HepG2 (cell line): Measurements from ENCODE around the gene GPR4. TPM values are rescaled to one million over a fixed set of nuclear protein-coding genes. Genes with fewer than 3 reads are reported as not detected.

Source experiments
- ATAC-seq: fragments of 200-7000 bp; cut with Tn5 transposase; 3 replicates; pipeline ENCODE4 v1.9.1; 2020; ENCODE audit warnings: mild to moderate bottlenecking, moderate library complexity
- BruUV-seq: library from RNA; stranded (reverse); fragments of 400-500 nt; replicated peaks from 2 replicates; lab custom pipeline; 2021; lab: Mats Ljungman, UMichigan
- CTCF ChIA-PET: fragments of 300-600 bp; formaldehyde crosslinking; extraction: SDS; loops from one replicate; lab custom pipeline; 2021; ENCODE audit warnings: low total read pairs, inconsistent platforms, low intra/inter-chr PET ratio; lab: Yijun Ruan, JAX
- POLR2A ChIA-PET: fragments of 350-600 bp; sonication (Branson Sonifier 250); formaldehyde crosslinking; loops from one replicate; lab custom pipeline; 2020; ENCODE audit warnings: antibody characterized with exemption, inconsistent platforms; lab: Yijun Ruan, JAX
- DNase-seq: peaks from one replicate; pipeline ENCODE4 v3.0.0-alpha.2; 2015; ENCODE audit warnings: low spot score
- FAIRE-seq: peaks from 3 replicates; lab custom pipeline; 2011; peaks lifted over from hg19 to GRCh38; lab: Jason Lieb, UNC
- H2AFZ ChIP-seq: one replicate; pipeline ENCODE4 v1.6.1; 2011; ENCODE audit warnings: low read length, inconsistent platforms
- H3K27ac ChIP-seq: fragments of 300-600 bp; 3 replicates; pipeline ENCODE4 v1.8.0; 2011; ENCODE audit warnings: mixed run types, mild to moderate bottlenecking, mixed read lengths, low read length, inconsistent platforms; ENCODE audit not compliant: insufficient read depth; ENCODE audit errors: extremely low read length
- H3K27me3 ChIP-seq, 2 experiments: fragments of 200-600 bp in 1 of 2; 2 replicates in 1 of 2; 3 replicates in 1 of 2; pipeline versions ENCODE4 v1.6.0 to v1.8.0; 2011; ENCODE audit warnings: low read length in 2 of 2, mild to moderate bottlenecking in 2 of 2, moderate library complexity in 2 of 2, inconsistent platforms in 1 of 2; ENCODE audit not compliant: insufficient read depth in 2 of 2, control insufficient read depth in 1 of 2
- H3K36me3 ChIP-seq, 2 experiments: fragments of 200-600 bp in 1 of 2; replicated peaks in 1 of 2; 2 replicates in 1 of 2; 3 replicates in 1 of 2; pipeline versions ENCODE4 v1.5.1 to v1.8.0; 2011; ENCODE audit warnings: low read length in 2 of 2, inconsistent platforms in 1 of 2; ENCODE audit not compliant: insufficient read depth in 2 of 2, control insufficient read depth in 1 of 2
- H3K4me1 ChIP-seq: 2 replicates; pipeline ENCODE4 v1.5.1; 2012; ENCODE audit warnings: low read length, inconsistent platforms; ENCODE audit not compliant: insufficient read depth
- H3K4me2 ChIP-seq: 2 replicates; pipeline ENCODE4 v1.6.0; 2011; ENCODE audit warnings: low read depth, low read length, inconsistent platforms
- H3K4me3 ChIP-seq, 3 experiments: fragments of 200-600 bp in 1 of 3; sonication (generic), shearing (Covaris generic) in 1 of 3; replicated peaks in 1 of 3; 2 replicates each; pipeline ENCODE4 v1.5.1; 2011 to 2016; ENCODE audit warnings: low read length in 3 of 3, inconsistent platforms in 2 of 3, low read depth in 2 of 3, mild to moderate bottlenecking in 2 of 3, control low read depth in 1 of 3, mixed read lengths in 1 of 3; ENCODE audit not compliant: insufficient read depth in 1 of 3
- H3K79me2 ChIP-seq: one replicate; pipeline ENCODE4 v1.6.1; 2011; ENCODE audit warnings: low read length, inconsistent platforms; ENCODE audit not compliant: insufficient read depth
- H3K9ac ChIP-seq: 2 replicates; pipeline ENCODE4 v1.6.0; 2011; ENCODE audit warnings: mild to moderate bottlenecking, low read depth, low read length, inconsistent platforms; ENCODE audit not compliant: insufficient read depth
- H3K9me3 ChIP-seq: 2 replicates; pipeline ENCODE4 v1.5.1; 2012; ENCODE audit warnings: mild to moderate bottlenecking, low read length
- H4K20me1 ChIP-seq: 2 replicates; pipeline ENCODE4 v1.6.0; 2011; ENCODE audit warnings: inconsistent platforms, mild to moderate bottlenecking, low read length, moderate library complexity; ENCODE audit not compliant: insufficient read depth
- CBFB ChIP-seq: sonication (generic); formaldehyde crosslinking; IDR thresholded peaks from 2 replicates; pipeline ENCODE4 v1.4.0; 2020; ENCODE audit warnings: missing genetic modification reagents
- GMEB2 ChIP-seq: IDR thresholded peaks from 2 replicates; pipeline ENCODE4 v1.6.1; 2016; ENCODE audit warnings: missing biosample characterization, missing genetic modification reagents, low read depth
- GRHL1 ChIP-seq: sonication (generic); formaldehyde crosslinking; conservative IDR thresholded peaks from 2 replicates; pipeline ENCODE4 v1.8.0; 2022; ENCODE audit warnings: missing genetic modification reagents
- HES4 ChIP-seq: sonication (generic); formaldehyde crosslinking; IDR thresholded peaks from 2 replicates; pipeline ENCODE4 v1.9.0; 2021; ENCODE audit warnings: mild to moderate bottlenecking, missing genetic modification reagents, borderline replicate concordance
- HMG20B ChIP-seq: conservative IDR thresholded peaks from 2 replicates; pipeline ENCODE4 v1.6.1; 2016; ENCODE audit warnings: missing genetic modification reagents, missing compliant biosample characterization
- MTF2 ChIP-seq: sonication (generic); formaldehyde crosslinking; IDR thresholded peaks from 2 replicates; pipeline ENCODE4 v1.5.0; 2020; ENCODE audit warnings: missing genetic modification reagents, borderline replicate concordance
- POLR2AphosphoS5 ChIP-seq: IDR thresholded peaks from 2 replicates; pipeline ENCODE4 v1.6.1; 2012; ENCODE audit warnings: low read depth, low read length
- SETDB1 ChIP-seq: sonication (generic); formaldehyde crosslinking; IDR thresholded peaks from 2 replicates; pipeline ENCODE4 v1.5.1; 2020; ENCODE audit warnings: missing genetic modification reagents, mild to moderate bottlenecking, borderline replicate concordance
- ZC3H4 ChIP-seq: sonication (generic); formaldehyde crosslinking; IDR thresholded peaks from 2 replicates; pipeline ENCODE4 v1.4.0; 2020; ENCODE audit warnings: missing genetic modification reagents, borderline replicate concordance
- ZNF121 ChIP-seq: sonication (generic); formaldehyde crosslinking; IDR thresholded peaks from 2 replicates; pipeline ENCODE4 v1.5.0; 2020; ENCODE audit warnings: mild to moderate bottlenecking, missing genetic modification reagents
- ZNF205 ChIP-seq: IDR thresholded peaks from 2 replicates; pipeline ENCODE4 v1.6.1; 2018; ENCODE audit warnings: missing biosample characterization, missing genetic modification reagents
- ZNF251 ChIP-seq: sonication (generic); formaldehyde crosslinking; IDR thresholded peaks from 2 replicates; pipeline ENCODE4 v1.9.0; 2021; ENCODE audit warnings: mild to moderate bottlenecking, missing genetic modification reagents
- ZNF256 ChIP-seq: sonication (generic); formaldehyde crosslinking; conservative IDR thresholded peaks from 2 replicates; pipeline ENCODE4 v1.4.0; 2020; ENCODE audit warnings: missing genetic modification reagents
- ZNF468 ChIP-seq: sonication (generic); formaldehyde crosslinking; IDR thresholded peaks from 2 replicates; pipeline ENCODE4 v1.8.0; 2022; ENCODE audit warnings: mild to moderate bottlenecking, moderate library complexity, missing genetic modification reagents
- ZNF605 ChIP-seq: sonication (generic); formaldehyde crosslinking; IDR thresholded peaks from 2 replicates; pipeline ENCODE4 v1.8.0; 2022; ENCODE audit warnings: mild to moderate bottlenecking, missing genetic modification reagents
- ZNF652 ChIP-seq: IDR thresholded peaks from 2 replicates; pipeline ENCODE4 v1.6.1; 2016; ENCODE audit warnings: low read depth, borderline replicate concordance
- ZNF761 ChIP-seq: sonication (generic); formaldehyde crosslinking; conservative IDR thresholded peaks from 2 replicates; pipeline ENCODE4 v1.4.0; 2020; ENCODE audit warnings: mild to moderate bottlenecking, missing genetic modification reagents
- ZSCAN21 ChIP-seq: sonication (generic); formaldehyde crosslinking; IDR thresholded peaks from 2 replicates; pipeline ENCODE4 v1.8.0; 2022; ENCODE audit warnings: mild to moderate bottlenecking, missing genetic modification reagents, moderate library complexity, borderline replicate concordance
- WGBS: methylation state at CpG from one replicate; pipeline ENCODE4 v1.1.6; 2017; ENCODE audit warnings: low lambda C conversion rate; 5-methylcytosine and 5-hydroxymethylcytosine counted together
- in situ Hi-C: cut with HindIII; loops from 2 replicates; pipeline ENCODE4 v1.10.0; 2017; ENCODE audit warnings: low pct_unique_long_range_greater_than_20kb; ENCODE audit not compliant: extremely low pct_ligation_motif_present
- intact Hi-C: fragments of 100-400 bp; cut with micrococcal nuclease; formaldehyde crosslinking; loops from one replicate; pipeline ENCODE4 v1.10.0; 2022; ENCODE audit not compliant: unreplicated experiment
- polyA plus RNA-seq, 8 experiments: library from polyadenylated mRNA; depleted of rRNA in 3 of 8; stranded (reverse) in 7 of 8; unstranded in 1 of 8; fragments of >200 nt; fragmentation: Illumina TruSeq in 4 of 8; extraction: Trizol in 4 of 8; gene quantifications; 2 replicates each; pipeline versions ENCODE4 v1.2.1 to v1.2.3, GENCODE V29; 2011 to 2016; ENCODE audit warnings: low read depth in 4 of 8, missing spikeins in 1 of 8, mixed read lengths in 1 of 8; ENCODE audit not compliant: insufficient read depth in 1 of 8
- total RNA-seq, 5 experiments: library from RNA; depleted of rRNA; stranded (reverse); fragments of >200 nt; fragmentation: Illumina TruSeq; extraction: Trizol; gene quantifications; 2 replicates each; pipeline ENCODE4 v1.2.3, GENCODE V29; 2016; ENCODE audit warnings: low read depth in 1 of 5
- TF ChIP-seq, protein P1 (sequence below): sonication (generic); formaldehyde crosslinking; IDR thresholded peaks from 2 replicates; pipeline ENCODE4 v1.5.0; 2020; ENCODE audit warnings: missing genetic modification reagents, mild to moderate bottlenecking, borderline replicate concordance

GPR4 gene
- total and polyA plus RNA-seq, 2 of the 13 experiments (the other 11 are each of a cell fraction or from before 2014, with no cell fraction given), result 0.15 TPM; not detected in 1

- 0 out of 2 replicates have a peak, but pooled peaks have one; percentile 68 for TF ChIP-seq MTF2 (CRISPR knock-in tag)
- TF ChIP-seq ZNF121 (CRISPR knock-in tag), result peak; percentile 81
Observed at GRCh38 chr19:45601524-45602374, at the start of gene GPR4 (continued).

DNA sequence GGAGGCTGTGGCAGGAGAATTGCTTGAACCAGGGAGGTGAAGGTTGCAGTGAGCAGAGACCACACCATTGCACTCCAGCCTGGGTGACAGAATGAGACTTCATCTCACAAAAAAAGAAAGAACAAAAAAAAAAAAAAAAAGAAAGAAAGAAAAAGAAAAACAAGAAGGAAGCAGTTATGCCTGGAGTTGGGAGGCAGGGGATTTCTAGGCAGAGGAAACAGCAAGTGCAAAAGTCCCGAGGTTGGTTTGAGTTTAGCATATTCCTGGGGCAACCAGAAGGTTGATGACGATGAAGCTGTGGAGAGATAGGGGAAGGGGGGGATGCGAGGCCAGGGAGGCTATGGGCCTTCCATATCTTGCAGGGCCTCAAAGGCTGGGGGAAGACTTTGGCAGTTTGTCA lies 48.7 kb upstream of the GPR4 start:
- Histone ChIP-seq H3K4me1 (peaks cover 9% of the 10 kb centered on the region), H3K9me3 (no peaks in the 10 kb centered on the region), H3K27me3 (peaks cover 0 to 3% of the 10 kb centered on the region in 2 experiments; a peak in 1 of 5 replicates)
- CTCF ChIA-PET, result no interaction called here
- TF ChIP-seq ZNF652 (CRISPR knock-in tag) (no peak), ZC3H4 (CRISPR knock-in tag) (no peak), ZNF205 (CRISPR knock-in tag) (no peak), ZNF251 (CRISPR knock-in tag) (no peak), HMG20B (no peak), SETDB1 (CRISPR knock-in tag) (no peak), ZNF605 (CRISPR knock-in tag) (no peak), POLR2AphosphoS5 (no peak), GMEB2 (no peak), GRHL1 (no peak), ZNF468 (CRISPR knock-in tag) (no peak), ZNF761 (CRISPR knock-in tag) (no peak), CBFB (CRISPR knock-in tag) (no peak), ZSCAN21 (no peak), ZNF256 (no peak), HES4 (no peak)
- TF ChIP-seq, protein P1, sequence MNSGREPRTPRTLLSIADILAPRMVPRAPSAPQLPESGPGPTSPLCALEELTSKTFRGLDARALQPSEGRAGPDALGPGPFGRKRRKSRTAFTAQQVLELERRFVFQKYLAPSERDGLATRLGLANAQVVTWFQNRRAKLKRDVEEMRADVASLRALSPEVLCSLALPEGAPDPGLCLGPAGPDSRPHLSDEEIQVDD (CRISPR knock-in tag), result no peak
- TF ChIP-seq, all 625 proteins: peak for 0
- no peak for ATAC-seq
- no TSS peak for BruUV-seq
- Histone ChIP-seq H3K36me3 (no peaks in the 10 kb centered on the region), H3K4me2 (no peak overlapping the region), H3K79me2 (no peaks in the 10 kb centered on the region), H3K27ac (no peak overlapping the region), H3K4me3 (no peak overlapping the region), H4K20me1 (no peaks in the 10 kb centered on the region), H2AFZ (no peak overlapping the region), H3K9ac (no peak overlapping the region)
- in situ Hi-C loops, result no loop called here
- DNase-seq, result no peak
- WGBS, result 25% methylated on average over 3 of the region's 3 CpGs
- no peak for FAIRE-seq
- intact Hi-C loops, result no loop called here
- POLR2A ChIA-PET, result interaction anchor here (1.8 kb wide), 1 partner anchor 9 kb away, joined by 4 read pairs; no protein-coding TSS in a partner anchor
